Endothelial cell of umbilical vein (primary cell): Measurements from ENCODE around the gene GOLGA2. TPM values are rescaled to one million over a fixed set of nuclear protein-coding genes. Genes with fewer than 3 reads are reported as not detected.

Experiments used
- BruUV-seq: library from RNA; stranded (reverse); fragments of 400-500 nt; replicated peaks from 2 replicates; lab custom pipeline; 2021; lab: Mats Ljungman, UMichigan
- CTCF ChIA-PET: fragments of 300-600, 350-600 bp; sonication (Branson Sonifier 250); formaldehyde crosslinking; loops from one replicate; lab custom pipeline; 2021; ENCODE audit warnings: antibody characterized with exemption, inconsistent platforms; lab: Charles Lee
- POLR2A ChIA-PET: fragments of 300-600, 350-600 bp; sonication (Branson Sonifier 250); formaldehyde crosslinking; loops from one replicate; lab custom pipeline; 2021; ENCODE audit warnings: antibody characterized with exemption, inconsistent platforms; lab: Charles Lee
- DNase-seq: peaks from one replicate; pipeline ENCODE4 v3.0.0-alpha.2; 2011; ENCODE audit warnings: low read depth, low spot score
- FAIRE-seq: peaks from 2 replicates; lab custom pipeline; 2011; peaks lifted over from hg19 to GRCh38; lab: Jason Lieb, UNC
- H2AFZ ChIP-seq: 2 replicates; pipeline ENCODE4 v1.6.0; 2012; ENCODE audit warnings: low read depth, low read length, control low read depth, inconsistent platforms
- H3K27ac ChIP-seq: 2 replicates; pipeline ENCODE4 v1.5.1; 2011; ENCODE audit warnings: low read depth, mild to moderate bottlenecking, control low read depth, low read length, moderate library complexity; ENCODE audit not compliant: insufficient read depth
- H3K27me3 ChIP-seq, 2 experiments: 2 replicates each; pipeline versions ENCODE4 v1.6.0 to v1.6.1; 2011; ENCODE audit warnings: low read length in 2 of 2, mixed read lengths in 1 of 2; ENCODE audit not compliant: control insufficient read depth in 2 of 2, insufficient read depth in 2 of 2
- H3K36me3 ChIP-seq, 2 experiments: 2 replicates in 1 of 2; 3 replicates in 1 of 2; pipeline ENCODE4 v1.5.1; 2011; ENCODE audit warnings: low read length in 2 of 2, mild to moderate bottlenecking in 1 of 2, moderate library complexity in 1 of 2; ENCODE audit not compliant: control insufficient read depth in 2 of 2, insufficient read depth in 2 of 2; ENCODE audit errors: extremely low read depth in 1 of 2
- H3K4me1 ChIP-seq: 3 replicates; pipeline ENCODE4 v1.5.1; 2011; ENCODE audit warnings: mild to moderate bottlenecking, low read length; ENCODE audit not compliant: control insufficient read depth, insufficient read depth; ENCODE audit errors: extremely low read depth
- H3K4me2 ChIP-seq: 2 replicates; pipeline ENCODE4 v1.6.1; 2011; ENCODE audit warnings: low read length, control low read depth, mixed read lengths; ENCODE audit not compliant: insufficient read depth
- H3K4me3 ChIP-seq, 3 experiments: fragments of 200-600 bp in 1 of 3; sonication (generic), shearing (Covaris generic) in 1 of 3; replicated peaks in 1 of 3; 2 replicates each; pipeline ENCODE4 v1.5.1; 2011 to 2016; ENCODE audit warnings: control low read depth in 3 of 3, low read length in 3 of 3, mild to moderate bottlenecking in 2 of 3, inconsistent platforms in 1 of 3, low read depth in 1 of 3, moderate library complexity in 1 of 3; ENCODE audit not compliant: insufficient read depth in 1 of 3
- H3K79me2 ChIP-seq: 2 replicates; pipeline ENCODE4 v1.6.0; 2012; ENCODE audit warnings: low read length, inconsistent platforms; ENCODE audit not compliant: control insufficient read depth, insufficient read depth
- H3K9ac ChIP-seq: replicated peaks from 2 replicates; pipeline ENCODE3; 2011; ENCODE audit warnings: low read length, control low read depth; ENCODE audit not compliant: insufficient read depth; ENCODE audit errors: extremely low read depth
- H3K9me1 ChIP-seq: replicated peaks from 3 replicates; pipeline ENCODE4 v1.6.0; 2011; ENCODE audit warnings: mild to moderate bottlenecking, low read length; ENCODE audit not compliant: control insufficient read depth, insufficient read depth; ENCODE audit errors: extremely low read depth
- H3K9me3 ChIP-seq: replicated peaks from 2 replicates; pipeline ENCODE4 v1.5.1; 2012; ENCODE audit warnings: low read length, inconsistent platforms; ENCODE audit not compliant: control insufficient read depth, insufficient read depth
- H4K20me1 ChIP-seq: replicated peaks from 2 replicates; pipeline ENCODE3; 2011; ENCODE audit warnings: mild to moderate bottlenecking, low read length; ENCODE audit not compliant: control insufficient read depth, insufficient read depth; ENCODE audit errors: extremely low read depth
- CTCF ChIP-seq, 2 donors: IDR thresholded peaks; 1 replicate in 1 of 2; 2 replicates in 1 of 2; pipeline ENCODE4 v1.5.1; 2011; ENCODE audit warnings: low read length in 2 of 2, mild to moderate bottlenecking in 2 of 2, moderate library complexity in 2 of 2, control low read depth in 1 of 2, inconsistent platforms in 1 of 2, low read depth in 1 of 2; ENCODE audit not compliant: insufficient read depth in 1 of 2; ENCODE audit errors: extremely low read depth in 1 of 2
- EZH2 ChIP-seq: IDR thresholded peaks from 2 replicates; pipeline ENCODE4 v1.6.1; 2012; ENCODE audit warnings: borderline replicate concordance, low read depth, mild to moderate bottlenecking, moderate library complexity, low read length, inconsistent platforms; ENCODE audit not compliant: severe bottlenecking
- FOS ChIP-seq: IDR thresholded peaks from 2 replicates; pipeline ENCODE4 v1.6.1; 2011; ENCODE audit warnings: mild to moderate bottlenecking, low read length, moderate library complexity, borderline replicate concordance; ENCODE audit not compliant: insufficient read depth
- JUN ChIP-seq: IDR thresholded peaks from 2 replicates; pipeline ENCODE4 v1.6.1; 2011; ENCODE audit warnings: borderline replicate concordance, low read depth; ENCODE audit not compliant: insufficient read length, insufficient read depth
- MAX ChIP-seq: IDR thresholded peaks from 2 replicates; pipeline ENCODE4 v1.6.1; 2011; ENCODE audit not compliant: insufficient read depth, insufficient read length
- MYC ChIP-seq: IDR thresholded peaks from one replicate; pipeline ENCODE4 v1.6.1; 2011; ENCODE audit warnings: mild to moderate bottlenecking, low read depth, low read length
- POLR2A ChIP-seq: IDR thresholded peaks from 2 replicates; pipeline ENCODE4 v1.6.1; 2012; ENCODE audit warnings: low read depth, mild to moderate bottlenecking, control low read depth, low read length
- POLR2AphosphoS5 ChIP-seq: IDR thresholded peaks from 2 replicates; pipeline ENCODE4 v1.6.1; 2012; ENCODE audit warnings: low read depth, mild to moderate bottlenecking, control low read depth, low read length, moderate library complexity; ENCODE audit not compliant: insufficient read depth
- dilution Hi-C: fragments of 300-500 bp; cut with MboI; formaldehyde crosslinking; loops from one replicate; pipeline ENCODE4 v1.15.0; 2019; ENCODE audit warnings: low sequenced_read_pairs; ENCODE audit not compliant: extremely low pct_ligation_motif_present
- intact Hi-C: fragments of 100-400 bp; cut with micrococcal nuclease; formaldehyde crosslinking; loops from one replicate; pipeline ENCODE4 v1.10.0; 2022
- polyA plus RNA-seq, 4 experiments: library from polyadenylated mRNA; depleted of rRNA in 3 of 4; stranded (reverse) in 3 of 4; unstranded in 1 of 4; fragments of >200 nt; gene quantifications; 2 replicates each; pipeline versions ENCODE4 v1.2.1 to v1.2.3, GENCODE V29; 2011 to 2012; ENCODE audit warnings: missing spikeins in 1 of 4
- total RNA-seq: library from RNA; stranded (reverse); gene quantifications from 2 replicates; pipeline ENCODE4 v1.2.3, GENCODE V29; 2021

The GOLGA2 gene
- total and polyA plus RNA-seq, 2 donors (not counting 3 experiments of a cell fraction or from before 2014, with no cell fraction given) = 52.3 to 114 TPM

GRCh38 chr9:128222026-128222425 lies 53.8 kb downstream of the GOLGA2 start:
- H3K9me1 ChIP-seq = no peaks in the 10 kb centered on the region
- no peaks in the 10 kb centered on the region for H3K4me1 ChIP-seq
- no peaks in the 10 kb centered on the region for H3K79me2 ChIP-seq
- intact Hi-C loops = no loop called here
- no peak for TF ChIP-seq EZH2
- no peak for TF ChIP-seq CTCF (IDR thresholded peaks at IDR 0.05; ENCODE audit: extremely low read depth in 1 of 2, insufficient read depth in 1 of 2, low read depth in 1 of 2, low read length in 2 of 2)
- no peak for TF ChIP-seq MAX
- no peak for TF ChIP-seq POLR2A
- TF ChIP-seq POLR2AphosphoS5 = no peak
- no peak for TF ChIP-seq MYC
- TF ChIP-seq JUN = no peak
- no peak for TF ChIP-seq FOS
- no peak overlapping the region for H3K27ac ChIP-seq
- FAIRE-seq (no peak), DNase-seq (no peak)
- H2AFZ ChIP-seq = no peak overlapping the region
- no peak overlapping the region for H3K4me3 ChIP-seq
- no peaks in the 10 kb centered on the region for H3K9me3 ChIP-seq
- CTCF ChIA-PET = interaction anchor here (0.7 to 1.5 kb wide), 2 partner anchors 33 to 104 kb away, joined by 3 to 5 read pairs; no protein-coding TSS in a partner anchor
- POLR2A ChIA-PET = interaction anchor here (0.6 kb wide), 1 partner anchor 47 kb away, joined by 3 read pairs; no protein-coding TSS in a partner anchor
- H4K20me1 ChIP-seq = no peaks in the 10 kb centered on the region
- no TSS peak for BruUV-seq
- no peak overlapping the region for H3K9ac ChIP-seq
- dilution Hi-C loops = no loop called here
- no peaks in the 10 kb centered on the region for H3K27me3 ChIP-seq
- no peak overlapping the region for H3K4me2 ChIP-seq
- no peaks in the 10 kb centered on the region for H3K36me3 ChIP-seq
